Naive thymus-derived CD4-positive, alpha-beta T cell (primary cell): ENCODE data around the gene CPNE6. TPM values are rescaled to one million over a fixed set of nuclear protein-coding genes. Genes with fewer than 3 reads are reported as not detected.
"Not testable (repeated sequence)": the region's sequence is repeated elsewhere in the genome, so short reads cannot be mapped to it uniquely, and the experiment has no call there.

Source experiments
- ATAC-seq: fragments of 150-1000 bp; cut with Tn5 transposase; 2 replicates; pipeline ENCODE4 v1.10.0; 2021; ENCODE audit warnings: mild to moderate bottlenecking, moderate library complexity
- CTCF ChIA-PET: fragments of 350-600 bp; sonication (Branson Sonifier 250); formaldehyde crosslinking; loops from one replicate; lab custom pipeline; 2021; ENCODE audit warnings: antibody characterized with exemption; lab: Charles Lee
- POLR2A ChIA-PET: fragments of 350-600 bp; sonication (Branson Sonifier 250); formaldehyde crosslinking; loops from one replicate; lab custom pipeline; 2021; ENCODE audit warnings: antibody characterized with exemption, inconsistent platforms; lab: Charles Lee
- DNase-seq, 9 donors: peaks; one replicate each; pipeline versions ENCODE4 v3.0.0 to v3.0.0-alpha.2; 2020 to 2022; ENCODE audit warnings: mixed read lengths in 1 of 9
- H3K27ac ChIP-seq: one replicate; pipeline ENCODE4 v1.7.0; 2013; ENCODE audit warnings: mild to moderate bottlenecking, low read depth, low read length, moderate library complexity
- H3K27me3 ChIP-seq, 2 donors: one replicate each; pipeline ENCODE4 v1.7.0; 2013; ENCODE audit warnings: low read length in 2 of 2, mild to moderate bottlenecking in 2 of 2, moderate library complexity in 2 of 2; ENCODE audit not compliant: control insufficient read depth in 2 of 2, insufficient read depth in 2 of 2
- H3K36me3 ChIP-seq, 3 experiments: 1 replicate in 2 of 3; 2 replicates in 1 of 3; pipeline ENCODE4 v1.7.0; 2013; ENCODE audit warnings: low read length in 3 of 3, mild to moderate bottlenecking in 3 of 3, moderate library complexity in 1 of 3; ENCODE audit not compliant: insufficient read depth in 3 of 3, control insufficient read depth in 2 of 3
- H3K4me1 ChIP-seq, 2 donors: one replicate each; pipeline ENCODE4 v1.7.0; 2013; ENCODE audit warnings: low read length in 2 of 2, mild to moderate bottlenecking in 2 of 2, moderate library complexity in 1 of 2; ENCODE audit not compliant: control insufficient read depth in 2 of 2, insufficient read depth in 2 of 2
- H3K4me3 ChIP-seq: 2 replicates; pipeline ENCODE4 v1.7.0; 2013; ENCODE audit warnings: mild to moderate bottlenecking, low read length
- H3K9me3 ChIP-seq, 3 experiments: 1 replicate in 2 of 3; 2 replicates in 1 of 3; pipeline ENCODE4 v1.7.0; 2013; ENCODE audit warnings: low read length in 3 of 3; ENCODE audit not compliant: control insufficient read depth in 2 of 3
- H3K27ac Mint-ChIP-seq, 9 donors: one replicate each; pipeline ENCODE4 v1.8.0; 2020 to 2022; ENCODE audit warnings: mixed read lengths in 9 of 9, mild to moderate bottlenecking in 8 of 9, moderate library complexity in 5 of 9, inconsistent platforms in 2 of 9
- H3K27me3 Mint-ChIP-seq, 5 donors: one replicate each; pipeline ENCODE4 v1.8.0; 2021 to 2022; ENCODE audit warnings: mixed read lengths in 5 of 5, mild to moderate bottlenecking in 1 of 5
- H3K36me3 Mint-ChIP-seq, 5 donors: one replicate each; pipeline ENCODE4 v1.8.0; 2020 to 2022; ENCODE audit warnings: mixed read lengths in 5 of 5, mild to moderate bottlenecking in 3 of 5, inconsistent platforms in 1 of 5
- H3K4me1 Mint-ChIP-seq, 7 donors: one replicate each; pipeline ENCODE4 v1.8.0; 2020 to 2022; ENCODE audit warnings: mixed read lengths in 7 of 7, mild to moderate bottlenecking in 3 of 7, inconsistent platforms in 1 of 7
- H3K4me3 Mint-ChIP-seq, 10 donors: one replicate each; pipeline ENCODE4 v1.8.0; 2020 to 2022; ENCODE audit warnings: mild to moderate bottlenecking in 10 of 10, mixed read lengths in 10 of 10, moderate library complexity in 6 of 10, inconsistent platforms in 2 of 10
- H3K9me3 Mint-ChIP-seq, 11 donors: one replicate each; pipeline ENCODE4 v1.8.0; 2020 to 2022; ENCODE audit warnings: mixed read lengths in 11 of 11, mild to moderate bottlenecking in 4 of 11, inconsistent platforms in 1 of 11, moderate library complexity in 1 of 11
- intact Hi-C, 2 donors: fragments of 100-400 bp; cut with micrococcal nuclease; formaldehyde crosslinking; loops; one replicate each; pipeline ENCODE4 v1.15.1; 2023
- polyA plus RNA-seq, 2 donors: library from polyadenylated mRNA; unstranded; fragments of 300-500 nt; fragmentation: Illumina TruSeq; gene quantifications; one replicate each; pipeline ENCODE4 v1.2.3, GENCODE V29; 2021
- total RNA-seq, 6 experiments: library from RNA in 5 of 6; stranded (reverse) in 5 of 6; gene quantifications; 1 replicate in 5 of 6; 2 replicates in 1 of 6; pipeline ENCODE4 v1.2.3 and lab custom pipeline; 2021 to 2026

Gene CPNE6
- under 1 TPM in 1 of 5 experiments, not detected in 4; 0.12 TPM for total RNA-seq
- not detected for polyA plus RNA-seq
- total RNA-seq (lab: John Stamatoyannopoulos, UW) = not detected

- ATAC-seq (no peak), DNase-seq (peak in 1 of 9 donors; percentile 48)
- Mint-ChIP-seq H3K36me3 (no peaks in the 10 kb centered on the region), H3K4me1 (peaks cover 0 to 8% (median 0%) of the 10 kb centered on the region in 7 donors), H3K27me3 (peaks cover 0 to 13% (median 5%) of the 10 kb centered on the region in 5 donors), H3K9me3 (no peaks in the 10 kb centered on the region), H3K27ac (no peak within 1 kb of the TSS), H3K4me3 (no peak within 1 kb of the TSS)
- ChIA-PET CTCF (no interaction called here), POLR2A (interaction anchor here (1.3 to 1.6 kb wide), 2 partner anchors 10 kb away, joined by 4 to 5 read pairs; no protein-coding TSS in a partner anchor)
- Histone ChIP-seq H3K27ac (no peak within 1 kb of the TSS), H3K4me1 (no peaks in the 10 kb centered on the region), H3K9me3 (no peaks in the 10 kb centered on the region), H3K27me3 (no peaks in the 10 kb centered on the region), H3K36me3 (no peaks in the 10 kb centered on the region), H3K4me3 (no peak within 1 kb of the TSS)
- intact Hi-C loops = no loop called here
These were observed at the start of gene CPNE6 for GRCh38 chr14:24071144-24071697. Gene CPNE6, plus strand, starts transcription at chr14:24071562. Its CDS starts 1,375 bp downstream, at chr14:24072937.

GRCh38 chr14:24024939-24025418, 46.4 kb upstream of the CPNE6 start:
- H3K4me1 Mint-ChIP-seq = not testable (repeated sequence)

GRCh38 chr14:24029687-24030086, 41.7 kb upstream of the CPNE6 start:
- intact Hi-C loops, H3K27ac ChIP-seq, H3K4me1 ChIP-seq, DNase-seq, H3K36me3 ChIP-seq, H3K27me3 ChIP-seq, H3K4me3 Mint-ChIP-seq, POLR2A ChIA-PET, H3K4me1 Mint-ChIP-seq, H3K9me3 ChIP-seq, H3K27ac Mint-ChIP-seq, H3K4me3 ChIP-seq, ATAC-seq, CTCF ChIA-PET: not testable (repeated sequence)
- Mint-ChIP-seq H3K36me3 (peaks cover 0 to 17% (median 3%) of the 10 kb centered on the region in 5 donors), H3K9me3 (peaks cover 0 to 39% (median 11%) of the 10 kb centered on the region in 11 donors), H3K27me3 (peaks cover 0 to 33% (median 0%) of the 10 kb centered on the region in 5 donors)

More at GRCh38 chr14:24024939-24025418, 46.4 kb upstream of the CPNE6 start:
- H3K27ac Mint-ChIP-seq, ATAC-seq, DNase-seq, H3K4me3 ChIP-seq, H3K27me3 ChIP-seq, H3K27ac ChIP-seq, CTCF ChIA-PET, intact Hi-C loops, H3K9me3 ChIP-seq, H3K36me3 ChIP-seq, H3K4me3 Mint-ChIP-seq, POLR2A ChIA-PET, H3K4me1 ChIP-seq: not testable (repeated sequence)
- Mint-ChIP-seq H3K36me3 (peaks cover 0 to 10% (median 3%) of the 10 kb centered on the region in 5 donors), H3K9me3 (peaks cover 0 to 19% (median 3%) of the 10 kb centered on the region in 11 donors), H3K27me3 (peaks cover 0 to 44% (median 0%) of the 10 kb centered on the region in 5 donors)

GRCh38 chr14:24031331-24031730, 40.0 kb upstream of the CPNE6 start:
- Mint-ChIP-seq H3K9me3 (peaks cover 0 to 39% (median 11%) of the 10 kb centered on the region in 11 donors), H3K27me3 (peaks cover 0 to 25% (median 0%) of the 10 kb centered on the region in 5 donors), H3K36me3 (peaks cover 0 to 14% (median 0%) of the 10 kb centered on the region in 5 donors)
- H3K9me3 ChIP-seq, DNase-seq, H3K4me3 ChIP-seq, intact Hi-C loops, H3K27ac ChIP-seq, H3K27me3 ChIP-seq, H3K4me1 ChIP-seq, H3K36me3 ChIP-seq, H3K4me1 Mint-ChIP-seq, CTCF ChIA-PET, ATAC-seq, H3K4me3 Mint-ChIP-seq, H3K27ac Mint-ChIP-seq, POLR2A ChIA-PET: not testable (repeated sequence)

- H3K36me3 ChIP-seq = no peaks in the 10 kb centered on the region
- CTCF ChIA-PET = interaction anchor here (0.7 kb wide), 1 partner anchor 653 kb away, joined by 3 read pairs; no protein-coding TSS in a partner anchor
- Mint-ChIP-seq H3K4me3 (no peak overlapping the region), H3K36me3 (peaks cover 0 to 11% (median 0%) of the 10 kb centered on the region in 5 donors), H3K9me3 (peaks cover 0 to 30% (median 9%) of the 10 kb centered on the region in 11 donors), H3K27me3 (peaks cover 0 to 10% (median 0%) of the 10 kb centered on the region in 5 donors), H3K4me1 (peaks cover 6 to 16% (median 10%) of the 10 kb centered on the region in 7 donors), H3K27ac (no peak overlapping the region)
- intact Hi-C loops = no loop called here
- POLR2A ChIA-PET = no interaction called here
- no peak overlapping the region for H3K4me3 ChIP-seq
- H3K27me3 ChIP-seq = no peaks in the 10 kb centered on the region
- no peak overlapping the region for H3K27ac ChIP-seq
- DNase-seq (no peak), ATAC-seq (no peak)
- peaks cover 0 to 6% (median 0%) of the 10 kb centered on the region in 3 experiments for H3K9me3 ChIP-seq
- H3K4me1 ChIP-seq = no peaks in the 10 kb centered on the region
These were observed 38.5 kb upstream of the CPNE6 start for GRCh38 chr14:24032727-24033418.

- ATAC-seq, H3K4me1 ChIP-seq, H3K27ac ChIP-seq, H3K9me3 ChIP-seq, H3K27me3 Mint-ChIP-seq, H3K36me3 Mint-ChIP-seq, H3K36me3 ChIP-seq, H3K4me3 ChIP-seq, H3K27me3 ChIP-seq, DNase-seq: not testable (repeated sequence)
- CTCF ChIA-PET = interaction anchor here (0.6 kb wide), 2 partner anchors 22 to 23 kb away, joined by 3 read pairs; no protein-coding TSS in a partner anchor
- H3K9me3 Mint-ChIP-seq = peaks cover 0 to 25% (median 9%) of the 10 kb centered on the region in 11 donors
- intact Hi-C loops = loop anchor here (1.0 to 5.0 kb wide), 6 partner anchors 17 to 403 kb away; partner anchors contain the start of genes CARMIL3 (in 1 of the 2), DHRS4L2 (in 1 of the 2) and RABGGTA (in 1 of the 2)
- H3K4me3 Mint-ChIP-seq = peak overlapping the region; percentile 93 to 100 (median 96)
- H3K4me1 Mint-ChIP-seq = peaks cover 6 to 16% (median 10%) of the 10 kb centered on the region in 7 donors
- H3K27ac Mint-ChIP-seq = peak overlapping the region in 6 of 9 donors; percentile 9 to 95 (median 34)
- POLR2A ChIA-PET = interaction anchor here (0.6 kb wide), 1 partner anchor 180 kb away, joined by 3 read pairs; the partner anchor contains the start of gene MDP1
These were observed 35.6 kb upstream of the CPNE6 start for GRCh38 chr14:24035769-24036168.
